K562 (cell line): ENCODE results near the gene DNAAF1. TPM values are rescaled to one million over a fixed set of nuclear protein-coding genes. Genes with fewer than 3 reads are reported as not detected.

Experiments
- JUN ChIP-seq, 2 experiments: sonication (generic) in 1 of 2; formaldehyde crosslinking in 1 of 2; IDR thresholded peaks; 2 replicates each; pipeline versions ENCODE4 v1.6.1 to v1.8.0; 2012 to 2022; ENCODE audit warnings: borderline replicate concordance in 2 of 2, mild to moderate bottlenecking in 2 of 2, improper control_type of control experiment in 1 of 2, low read depth in 1 of 2, low read length in 1 of 2, missing genetic modification reagents in 1 of 2
- ZBTB40 ChIP-seq, 2 experiments: fragments of 450-650 bp in 1 of 2; sonication (generic) in 1 of 2; formaldehyde crosslinking in 1 of 2; IDR thresholded peaks; 2 replicates each; pipeline versions ENCODE4 v1.7.1 to v1.9.0; 2016 to 2022; ENCODE audit warnings: inconsistent platforms in 1 of 2, mild to moderate bottlenecking in 1 of 2, missing genetic modification reagents in 1 of 2
- polyA plus RNA-seq, 8 experiments: library from polyadenylated mRNA; depleted of rRNA in 4 of 8; stranded (reverse) in 5 of 8; unstranded in 3 of 8; fragments of >200 nt; fragmentation: Nextera tagmentation in 2 of 8; fragmentation: Illumina TruSeq in 1 of 8; extraction: Ambion mirVana in 2 of 8; extraction: Trizol in 1 of 8; gene quantifications; 2 replicates each; pipeline versions ENCODE4 v1.2.1 to v1.2.3, GENCODE V29; 2011 to 2014; ENCODE audit warnings: inconsistent platforms in 1 of 8, missing spikeins in 1 of 8
- total RNA-seq, 7 experiments: library from RNA; depleted of rRNA in 6 of 7; stranded (reverse); fragments of >200 nt in 6 of 7; fragmentation: Illumina TruSeq in 2 of 7; extraction: Trizol in 2 of 7; gene quantifications; 2 replicates each; pipeline versions ENCODE4 v1.2.1 to v1.2.3, GENCODE V29; 2011 to 2021; ENCODE audit warnings: low replicate concordance in 1 of 7
- TF ChIP-seq, protein P1 (sequence below): fragments of 450-650 bp; IDR thresholded peaks from 2 replicates; pipeline ENCODE4 v1.6.1; 2016; ENCODE audit warnings: mild to moderate bottlenecking, moderate library complexity

DNAAF1 gene
- total and polyA plus RNA-seq, 9 of the 15 experiments (the other 6 are each of a cell fraction or from before 2014, with no cell fraction given): 0.01 TPM; not detected in 8

- TF ChIP-seq ZBTB40 (IDR thresholded peaks at IDR 0.05) (peak; percentile 39; the same call in 1 of the 2 replicates), ZBTB40 (CRISPR knock-in tag; IDR thresholded peaks at IDR 0.05) (no peak), JUN (IDR thresholded peaks at IDR 0.05; ENCODE audit: borderline replicate concordance, low read depth, low read length) (no peak), JUN (CRISPR knock-in tag; IDR thresholded peaks at IDR 0.05; ENCODE audit: borderline replicate concordance) (0 out of 2 replicates have a peak, but pooled peaks have one; percentile 38)
- TF ChIP-seq, protein P1, sequence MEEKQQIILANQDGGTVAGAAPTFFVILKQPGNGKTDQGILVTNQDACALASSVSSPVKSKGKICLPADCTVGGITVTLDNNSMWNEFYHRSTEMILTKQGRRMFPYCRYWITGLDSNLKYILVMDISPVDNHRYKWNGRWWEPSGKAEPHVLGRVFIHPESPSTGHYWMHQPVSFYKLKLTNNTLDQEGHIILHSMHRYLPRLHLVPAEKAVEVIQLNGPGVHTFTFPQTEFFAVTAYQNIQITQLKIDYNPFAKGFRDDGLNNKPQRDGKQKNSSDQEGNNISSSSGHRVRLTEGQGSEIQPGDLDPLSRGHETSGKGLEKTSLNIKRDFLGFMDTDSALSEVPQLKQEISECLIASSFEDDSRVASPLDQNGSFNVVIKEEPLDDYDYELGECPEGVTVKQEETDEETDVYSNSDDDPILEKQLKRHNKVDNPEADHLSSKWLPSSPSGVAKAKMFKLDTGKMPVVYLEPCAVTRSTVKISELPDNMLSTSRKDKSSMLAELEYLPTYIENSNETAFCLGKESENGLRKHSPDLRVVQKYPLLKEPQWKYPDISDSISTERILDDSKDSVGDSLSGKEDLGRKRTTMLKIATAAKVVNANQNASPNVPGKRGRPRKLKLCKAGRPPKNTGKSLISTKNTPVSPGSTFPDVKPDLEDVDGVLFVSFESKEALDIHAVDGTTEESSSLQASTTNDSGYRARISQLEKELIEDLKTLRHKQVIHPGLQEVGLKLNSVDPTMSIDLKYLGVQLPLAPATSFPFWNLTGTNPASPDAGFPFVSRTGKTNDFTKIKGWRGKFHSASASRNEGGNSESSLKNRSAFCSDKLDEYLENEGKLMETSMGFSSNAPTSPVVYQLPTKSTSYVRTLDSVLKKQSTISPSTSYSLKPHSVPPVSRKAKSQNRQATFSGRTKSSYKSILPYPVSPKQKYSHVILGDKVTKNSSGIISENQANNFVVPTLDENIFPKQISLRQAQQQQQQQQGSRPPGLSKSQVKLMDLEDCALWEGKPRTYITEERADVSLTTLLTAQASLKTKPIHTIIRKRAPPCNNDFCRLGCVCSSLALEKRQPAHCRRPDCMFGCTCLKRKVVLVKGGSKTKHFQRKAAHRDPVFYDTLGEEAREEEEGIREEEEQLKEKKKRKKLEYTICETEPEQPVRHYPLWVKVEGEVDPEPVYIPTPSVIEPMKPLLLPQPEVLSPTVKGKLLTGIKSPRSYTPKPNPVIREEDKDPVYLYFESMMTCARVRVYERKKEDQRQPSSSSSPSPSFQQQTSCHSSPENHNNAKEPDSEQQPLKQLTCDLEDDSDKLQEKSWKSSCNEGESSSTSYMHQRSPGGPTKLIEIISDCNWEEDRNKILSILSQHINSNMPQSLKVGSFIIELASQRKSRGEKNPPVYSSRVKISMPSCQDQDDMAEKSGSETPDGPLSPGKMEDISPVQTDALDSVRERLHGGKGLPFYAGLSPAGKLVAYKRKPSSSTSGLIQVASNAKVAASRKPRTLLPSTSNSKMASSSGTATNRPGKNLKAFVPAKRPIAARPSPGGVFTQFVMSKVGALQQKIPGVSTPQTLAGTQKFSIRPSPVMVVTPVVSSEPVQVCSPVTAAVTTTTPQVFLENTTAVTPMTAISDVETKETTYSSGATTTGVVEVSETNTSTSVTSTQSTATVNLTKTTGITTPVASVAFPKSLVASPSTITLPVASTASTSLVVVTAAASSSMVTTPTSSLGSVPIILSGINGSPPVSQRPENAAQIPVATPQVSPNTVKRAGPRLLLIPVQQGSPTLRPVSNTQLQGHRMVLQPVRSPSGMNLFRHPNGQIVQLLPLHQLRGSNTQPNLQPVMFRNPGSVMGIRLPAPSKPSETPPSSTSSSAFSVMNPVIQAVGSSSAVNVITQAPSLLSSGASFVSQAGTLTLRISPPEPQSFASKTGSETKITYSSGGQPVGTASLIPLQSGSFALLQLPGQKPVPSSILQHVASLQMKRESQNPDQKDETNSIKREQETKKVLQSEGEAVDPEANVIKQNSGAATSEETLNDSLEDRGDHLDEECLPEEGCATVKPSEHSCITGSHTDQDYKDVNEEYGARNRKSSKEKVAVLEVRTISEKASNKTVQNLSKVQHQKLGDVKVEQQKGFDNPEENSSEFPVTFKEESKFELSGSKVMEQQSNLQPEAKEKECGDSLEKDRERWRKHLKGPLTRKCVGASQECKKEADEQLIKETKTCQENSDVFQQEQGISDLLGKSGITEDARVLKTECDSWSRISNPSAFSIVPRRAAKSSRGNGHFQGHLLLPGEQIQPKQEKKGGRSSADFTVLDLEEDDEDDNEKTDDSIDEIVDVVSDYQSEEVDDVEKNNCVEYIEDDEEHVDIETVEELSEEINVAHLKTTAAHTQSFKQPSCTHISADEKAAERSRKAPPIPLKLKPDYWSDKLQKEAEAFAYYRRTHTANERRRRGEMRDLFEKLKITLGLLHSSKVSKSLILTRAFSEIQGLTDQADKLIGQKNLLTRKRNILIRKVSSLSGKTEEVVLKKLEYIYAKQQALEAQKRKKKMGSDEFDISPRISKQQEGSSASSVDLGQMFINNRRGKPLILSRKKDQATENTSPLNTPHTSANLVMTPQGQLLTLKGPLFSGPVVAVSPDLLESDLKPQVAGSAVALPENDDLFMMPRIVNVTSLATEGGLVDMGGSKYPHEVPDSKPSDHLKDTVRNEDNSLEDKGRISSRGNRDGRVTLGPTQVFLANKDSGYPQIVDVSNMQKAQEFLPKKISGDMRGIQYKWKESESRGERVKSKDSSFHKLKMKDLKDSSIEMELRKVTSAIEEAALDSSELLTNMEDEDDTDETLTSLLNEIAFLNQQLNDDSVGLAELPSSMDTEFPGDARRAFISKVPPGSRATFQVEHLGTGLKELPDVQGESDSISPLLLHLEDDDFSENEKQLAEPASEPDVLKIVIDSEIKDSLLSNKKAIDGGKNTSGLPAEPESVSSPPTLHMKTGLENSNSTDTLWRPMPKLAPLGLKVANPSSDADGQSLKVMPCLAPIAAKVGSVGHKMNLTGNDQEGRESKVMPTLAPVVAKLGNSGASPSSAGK: peak; percentile 89
Observed at GRCh38 chr16:84116720-84117493, 28.2 kb upstream of the DNAAF1 start, which contains the start of gene MBTPS1 (continued).
